ENCODE data around the gene RPS2. TPM values are rescaled to one million over a fixed set of nuclear protein-coding genes. Genes with fewer than 3 reads are reported as not detected.
"Not testable (repeated sequence)": the region's sequence is repeated elsewhere in the genome, so short reads cannot be mapped to it uniquely, and the experiment has no call there.

RPS2 gene
- total RNA-seq, 2 experiments from 2014 or later, result 2,461 to 3,120 TPM

DNA sequence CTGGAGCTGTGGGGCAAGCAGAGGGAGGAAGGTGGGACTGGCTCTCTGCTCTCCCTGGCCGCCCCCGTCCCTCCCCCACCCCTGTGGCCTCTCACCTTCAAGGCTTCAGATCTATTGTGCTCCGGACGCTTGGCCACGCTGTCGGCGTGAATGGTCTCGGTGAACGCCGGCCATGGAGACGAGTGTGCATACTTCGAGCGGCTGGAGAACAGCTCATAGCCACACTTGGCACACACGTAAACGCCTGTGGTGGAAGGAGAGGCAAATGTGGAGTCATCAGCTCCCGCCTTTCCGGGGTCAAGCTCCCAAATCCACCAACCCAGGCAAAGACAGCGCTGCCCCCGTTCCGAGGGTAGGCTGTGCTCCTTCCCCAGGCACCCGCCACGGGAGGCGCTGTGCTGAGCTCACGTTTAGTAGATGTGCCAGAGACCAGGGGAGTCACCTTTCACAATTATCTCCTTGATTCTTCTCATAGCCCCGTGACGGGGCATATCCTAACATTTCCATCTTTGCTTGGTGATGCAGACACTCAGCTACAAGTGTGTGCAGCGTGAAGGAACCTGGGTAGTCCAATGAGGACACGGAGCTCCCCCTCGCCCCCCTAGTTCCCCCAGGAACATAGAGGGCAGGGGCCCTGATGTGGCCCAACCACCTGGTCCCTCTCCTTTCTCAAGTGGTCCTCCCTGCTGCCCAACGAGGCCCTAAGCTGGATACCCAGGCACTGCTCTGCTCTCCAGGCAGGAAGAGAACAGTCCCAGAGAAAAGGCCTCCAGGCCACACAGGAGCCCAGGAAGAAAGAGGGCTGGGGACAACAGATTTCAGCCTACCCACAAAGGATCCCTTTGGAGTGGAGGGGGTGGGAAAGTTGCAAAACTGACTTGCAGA, 23.2 kb downstream of the RPS2 start:
- H3K36me3 ChIP-seq (ENCODE audit: insufficient read depth, low read length), result no peaks in the 10 kb centered on the region
- H3K79me2 ChIP-seq (ENCODE audit: insufficient read depth, low read depth, low read length), result no peaks in the 10 kb centered on the region
- H3K9me2 ChIP-seq (ENCODE audit: insufficient read depth, low read length), result no peaks in the 10 kb centered on the region
- peak; percentile 71 for TF ChIP-seq CTCF (conservative IDR thresholded peaks at IDR 0.05; ENCODE audit: low read length)
- no peak for TF ChIP-seq EZH2phosphoT487 (IDR thresholded peaks at IDR 0.05; ENCODE audit: borderline replicate concordance, low read depth, low read length)
- ChIA-PET CTCF (ENCODE audit: unreplicated experiment) (interaction anchor here (0.6 to 1.0 kb wide), 2 partner anchors 32 to 1205 kb away, joined by 3 read pairs; no protein-coding TSS in a partner anchor), POLR2A (interaction anchor here (1.3 to 2.2 kb wide), 2 partner anchors 23 to 159 kb away, joined by 4 to 6 read pairs; partner anchors contain the start of genes NUBP2, RPS2 and SPSB3)
- intact Hi-C loops (cut with micrococcal nuclease; ENCODE audit: unreplicated experiment), result loop anchor here (2.0 to 5.0 kb wide), 2 partner anchors 67 to 159 kb away; partner anchors contain the start of genes NUBP2, SPSB3 and ZNF598
- peak overlapping the region; percentile 95 for H3K4me2 ChIP-seq (ENCODE audit: low read length)
- H3K9me3 ChIP-seq (ENCODE audit: low read length), result no peaks in the 10 kb centered on the region
- peaks cover 18% of the 10 kb centered on the region for H3K4me1 ChIP-seq (ENCODE audit: insufficient read depth, low read length, poor library complexity, severe bottlenecking)
- no TSS peak for BruUV-seq (replicated peaks)
- H4K20me1 ChIP-seq (ENCODE audit: insufficient read depth, low read length), result no peaks in the 10 kb centered on the region
- no peak overlapping the region for H3K27ac ChIP-seq (ENCODE audit: low read depth, low read length, poor library complexity, severe bottlenecking)
- DNase-seq (ENCODE audit: low spot score), result peak; percentile 35
- no peak overlapping the region for H2AFZ ChIP-seq (ENCODE audit: low read length)
- H3K4me3 ChIP-seq (ENCODE audit: low read depth, low read length, poor library complexity, severe bottlenecking), result peak overlapping the region; percentile 84

DNA sequence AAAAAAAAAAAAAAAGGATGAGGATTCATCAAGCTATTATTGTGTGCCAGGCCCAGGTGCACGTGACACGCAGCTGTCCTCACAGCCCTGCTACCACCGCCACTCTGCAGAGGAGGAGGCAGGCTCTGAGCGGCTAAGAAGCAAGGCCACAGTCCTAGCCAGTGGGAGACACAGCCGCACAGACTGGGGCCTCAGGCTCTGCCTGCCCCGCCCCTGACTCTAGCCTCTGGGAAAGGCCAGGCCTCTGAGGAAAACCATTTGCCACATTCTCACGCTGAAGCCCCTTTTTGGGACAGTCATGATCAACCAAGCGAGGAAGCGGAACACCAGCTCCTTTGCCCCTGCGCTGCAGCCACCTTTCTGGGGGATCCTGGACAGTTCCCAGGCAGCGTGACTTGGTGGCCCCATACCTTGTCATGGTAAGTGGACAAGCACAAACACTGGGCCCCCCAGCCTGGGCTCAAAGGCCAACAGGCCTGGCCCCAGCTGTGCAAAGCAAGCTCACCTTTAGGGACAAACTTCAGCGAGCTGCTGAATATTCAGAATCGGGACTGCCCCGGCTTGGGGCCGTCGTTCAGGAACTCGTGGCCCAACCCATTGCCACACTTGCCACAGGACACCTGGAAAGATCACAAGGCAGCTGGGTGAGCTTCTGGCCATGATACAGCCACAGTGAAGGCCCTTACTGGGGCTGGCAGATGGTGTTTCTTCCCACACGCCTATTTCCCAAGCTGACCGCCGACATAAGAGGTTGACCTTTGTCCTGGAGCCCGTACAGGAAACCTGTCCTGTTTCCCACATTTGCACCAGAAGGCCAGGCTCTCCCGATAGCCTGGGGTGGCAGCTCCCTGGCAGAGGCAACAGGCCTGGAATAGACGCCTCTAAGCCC, 24.1 kb downstream of the RPS2 start:
- no TSS peak for BruUV-seq (replicated peaks)
- Histone ChIP-seq H3K79me2 (ENCODE audit: insufficient read depth, low read depth, low read length) (no peaks in the 10 kb centered on the region), H3K4me2 (ENCODE audit: low read length) (no peak overlapping the region), H3K9me3 (ENCODE audit: low read length) (no peaks in the 10 kb centered on the region), H4K20me1 (ENCODE audit: insufficient read depth, low read length) (no peaks in the 10 kb centered on the region), H3K27ac (ENCODE audit: low read depth, low read length, poor library complexity, severe bottlenecking) (no peak overlapping the region), H3K4me3 (ENCODE audit: low read depth, low read length, poor library complexity, severe bottlenecking) (no peak overlapping the region), H3K9me2 (ENCODE audit: insufficient read depth, low read length) (no peaks in the 10 kb centered on the region), H3K4me1 (ENCODE audit: insufficient read depth, low read length, poor library complexity, severe bottlenecking) (peaks cover 18% of the 10 kb centered on the region), H3K36me3 (ENCODE audit: insufficient read depth, low read length) (no peaks in the 10 kb centered on the region), H2AFZ (ENCODE audit: low read length) (no peak overlapping the region)
- TF ChIP-seq EZH2phosphoT487 (IDR thresholded peaks at IDR 0.05; ENCODE audit: borderline replicate concordance, low read depth, low read length), result no peak
- TF ChIP-seq CTCF (conservative IDR thresholded peaks at IDR 0.05; ENCODE audit: low read length), result no peak
- ChIA-PET POLR2A (interaction anchor here (0.7 to 1.3 kb wide), 2 partner anchors 24 to 211 kb away, joined by 4 to 6 read pairs; partner anchors contain the start of gene RPS2), CTCF (ENCODE audit: unreplicated experiment) (interaction anchor here (0.6 to 1.0 kb wide), 3 partner anchors 32 to 1204 kb away, joined by 3 to 4 read pairs (median 3); no protein-coding TSS in a partner anchor)
- intact Hi-C loops (cut with micrococcal nuclease; ENCODE audit: unreplicated experiment), result loop anchor here (5.0 kb wide), 1 partner anchor 158 kb away; the partner anchor contains the start of genes NUBP2 and SPSB3
- no peak for DNase-seq (ENCODE audit: low spot score)

GRCh38 chr16:1939833-1940232, 24.8 kb downstream of the RPS2 start:
- not testable (repeated sequence) for H4K20me1 ChIP-seq (ENCODE audit: insufficient read depth, low read length); H3K9me2 ChIP-seq (ENCODE audit: insufficient read depth, low read length); BruUV-seq (replicated peaks); H3K4me3 ChIP-seq (ENCODE audit: low read depth, low read length, poor library complexity, severe bottlenecking); H3K36me3 ChIP-seq (ENCODE audit: insufficient read depth, low read length); H3K9me3 ChIP-seq (ENCODE audit: low read length); H2AFZ ChIP-seq (ENCODE audit: low read length); DNase-seq (ENCODE audit: low spot score); H3K27ac ChIP-seq (ENCODE audit: low read depth, low read length, poor library complexity, severe bottlenecking); H3K79me2 ChIP-seq (ENCODE audit: insufficient read depth, low read depth, low read length); H3K4me2 ChIP-seq (ENCODE audit: low read length)
- intact Hi-C loops (cut with micrococcal nuclease; ENCODE audit: unreplicated experiment), result loop anchor here (5.0 kb wide), 1 partner anchor 158 kb away; the partner anchor contains the start of genes NUBP2 and SPSB3
- ChIA-PET POLR2A (interaction anchor here (0.6 to 0.8 kb wide), 3 partner anchors 9 to 212 kb away, joined by 3 to 4 read pairs (median 3); no protein-coding TSS in a partner anchor), CTCF (ENCODE audit: unreplicated experiment) (interaction anchor here (0.6 kb wide), 1 partner anchor 85 kb away, joined by 4 read pairs; no protein-coding TSS in a partner anchor)
- peaks cover 18% of the 10 kb centered on the region for H3K4me1 ChIP-seq (ENCODE audit: insufficient read depth, low read length, poor library complexity, severe bottlenecking)

All from OCI-LY7 (cell line).